HS-27A (cell line): ENCODE results near the gene PNPLA2.

Experiments
- DNase-seq: peaks from one replicate; pipeline ENCODE4 v3.0.0-alpha.2; 2012; ENCODE audit warnings: low read depth, missing footprints

PNPLA2 gene

GRCh38 chr11:844693-845644 is 26.3 kb downstream of the PNPLA2 start:
- DNase-seq = peak; percentile 76

- no peak for DNase-seq
These were observed 27.3 kb downstream of the PNPLA2 start for GRCh38 chr11:845872-846495.

- no peak for DNase-seq
These were observed 27.9 kb downstream of the PNPLA2 start for GRCh38 chr11:846496-847098.

GRCh38 chr11:847876-848275 is 29.2 kb downstream of the PNPLA2 start:
- no peak for DNase-seq

- DNase-seq = no peak
These were observed 29.7 kb downstream of the PNPLA2 start for GRCh38 chr11:848380-848931.

GRCh38 chr11:849104-849824 is 30.6 kb downstream of the PNPLA2 start:
- DNase-seq = no peak

GRCh38 chr11:849951-850774 is 31.4 kb downstream of the PNPLA2 start:
- no peak for DNase-seq

- DNase-seq = no peak
These were observed 32.4 kb downstream of the PNPLA2 start for GRCh38 chr11:850775-851763.

- no peak for DNase-seq
These were observed 34.0 kb downstream of the PNPLA2 start for GRCh38 chr11:852762-853161.

- DNase-seq = no peak
These were observed 35.2 kb downstream of the PNPLA2 start for GRCh38 chr11:853682-854448.

GRCh38 chr11:854601-855329 is 36.1 kb downstream of the PNPLA2 start:
- DNase-seq = no peak

GRCh38 chr11:855330-855674 is 36.6 kb downstream of the PNPLA2 start:
- no peak for DNase-seq

- DNase-seq = no peak
These were observed 37.1 kb downstream of the PNPLA2 start for GRCh38 chr11:855796-856195.

- no peak for DNase-seq
These were observed 37.7 kb downstream of the PNPLA2 start for GRCh38 chr11:856397-856796.

- DNase-seq = no peak
These were observed 39.5 kb downstream of the PNPLA2 start for GRCh38 chr11:858053-858761.

GRCh38 chr11:858762-859339 is 40.1 kb downstream of the PNPLA2 start:
- DNase-seq = no peak

GRCh38 chr11:859394-860131 is 40.8 kb downstream of the PNPLA2 start:
- DNase-seq = no peak
